Stimulated activated CD8-positive, alpha-beta memory T cell treated with anti-CD3 and anti-CD28 coated beads, Interleukin-12 subunit alpha, Interleukin-12 subunit beta, amount 100 ng/mL, for 1 hour (primary cell): ENCODE data around the gene LYSMD2.
A peak's percentile ranks its signal among the peaks of the same experiment; 100 is the strongest.
"Not testable (repeated sequence)": the region's sequence is repeated elsewhere in the genome, so short reads cannot be mapped to it uniquely, and the experiment has no call there.

Source experiments
- DNase-seq: peaks from one replicate; pipeline ENCODE4 v3.0.0-alpha.2; 2020; ENCODE audit warnings: low read depth

LYSMD2 gene

GRCh38 chr15:51737522-51738305, at the start of gene LYSMD2:
Gene LYSMD2, minus strand, starts transcription at chr15:51737655. Its CDS starts 33 bp downstream, at chr15:51737622.
- peak; percentile 50 for DNase-seq

GRCh38 chr15:51787130-51787529, 49.7 kb upstream of the LYSMD2 start:
- not testable (repeated sequence) for DNase-seq

- no peak for DNase-seq
Observed at GRCh38 chr15:51783967-51784366, 46.5 kb upstream of the LYSMD2 start.

GRCh38 chr15:51782357-51782896, 45.0 kb upstream of the LYSMD2 start:
- no peak for DNase-seq

- DNase-seq = no peak
Observed at GRCh38 chr15:51781506-51781905, 44.1 kb upstream of the LYSMD2 start.

GRCh38 chr15:51780636-51781035, 43.2 kb upstream of the LYSMD2 start:
- DNase-seq = no peak

GRCh38 chr15:51776952-51777569, 39.6 kb upstream of the LYSMD2 start:
- peak; percentile 57 for DNase-seq

GRCh38 chr15:51775967-51776816, 38.7 kb upstream of the LYSMD2 start:
- DNase-seq = peak; percentile 10

GRCh38 chr15:51774916-51775315, 37.5 kb upstream of the LYSMD2 start:
- no peak for DNase-seq

GRCh38 chr15:51771773-51772172, 34.3 kb upstream of the LYSMD2 start:
- DNase-seq = no peak

GRCh38 chr15:51770902-51771301, 33.4 kb upstream of the LYSMD2 start:
- DNase-seq = no peak

GRCh38 chr15:51768018-51768417, 30.6 kb upstream of the LYSMD2 start:
- no peak for DNase-seq

GRCh38 chr15:51766341-51766740, 28.9 kb upstream of the LYSMD2 start:
- no peak for DNase-seq

- no peak for DNase-seq
Observed at GRCh38 chr15:51765751-51766150, 28.3 kb upstream of the LYSMD2 start.

GRCh38 chr15:51760805-51761204, 23.4 kb upstream of the LYSMD2 start:
- DNase-seq = no peak

GRCh38 chr15:51759557-51760070, 22.2 kb upstream of the LYSMD2 start:
- no peak for DNase-seq

- no peak for DNase-seq
Observed at GRCh38 chr15:51758645-51759044, 21.2 kb upstream of the LYSMD2 start.

GRCh38 chr15:51757450-51757849, 20.0 kb upstream of the LYSMD2 start:
- DNase-seq = no peak

- no peak for DNase-seq
Observed at GRCh38 chr15:51756482-51756881, 19.0 kb upstream of the LYSMD2 start.

GRCh38 chr15:51755790-51756189, 18.3 kb upstream of the LYSMD2 start:
- no peak for DNase-seq

GRCh38 chr15:51754267-51754666, 16.8 kb upstream of the LYSMD2 start:
- no peak for DNase-seq

GRCh38 chr15:51752888-51753287, 15.4 kb upstream of the LYSMD2 start:
- no peak for DNase-seq
